ENCODE data around the gene KIAA1671. TPM values are rescaled to one million over a fixed set of nuclear protein-coding genes. Genes with fewer than 3 reads are reported as not detected.

Gene KIAA1671
- total and polyA plus RNA-seq, 2 of the 13 experiments (the other 11 are each of a cell fraction or from before 2014, with no cell fraction given) = 13.5 to 13.6 TPM

DNA sequence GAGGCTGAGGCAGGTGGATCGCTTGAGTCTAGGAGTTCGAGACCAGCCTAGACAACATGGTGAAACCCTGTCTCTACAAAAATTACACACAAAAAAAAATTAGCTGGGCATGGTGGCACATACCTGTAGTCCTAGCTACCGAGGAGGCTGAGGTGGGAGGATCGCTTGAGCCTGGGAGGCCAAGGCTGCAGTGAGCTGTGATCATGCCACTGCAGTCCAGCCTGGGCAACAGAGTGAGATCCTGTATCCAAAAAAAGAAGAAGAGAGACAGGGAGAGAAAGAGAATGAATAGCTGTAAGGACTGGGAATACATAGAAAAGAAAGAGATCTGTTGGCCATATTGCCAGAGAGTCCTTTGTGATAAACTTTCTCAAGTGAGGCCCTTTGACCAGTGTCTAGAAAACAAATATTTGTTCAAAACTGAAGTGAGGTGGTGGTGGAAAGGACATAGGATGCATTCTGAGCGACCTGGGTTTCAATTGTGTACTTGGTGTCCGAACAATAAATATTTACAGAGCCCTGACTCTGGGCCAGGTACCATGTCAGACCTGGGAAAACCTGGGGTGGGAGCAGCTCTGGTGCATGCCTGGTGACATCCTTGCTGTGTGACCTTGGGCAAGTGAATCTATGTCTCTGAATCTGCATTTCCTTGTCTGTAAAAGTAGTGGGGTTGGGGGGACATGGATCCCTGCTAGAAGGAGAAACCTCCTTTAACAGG, 157.5 kb downstream of the KIAA1671 start (continued):
- TF ChIP-seq, protein P1, sequence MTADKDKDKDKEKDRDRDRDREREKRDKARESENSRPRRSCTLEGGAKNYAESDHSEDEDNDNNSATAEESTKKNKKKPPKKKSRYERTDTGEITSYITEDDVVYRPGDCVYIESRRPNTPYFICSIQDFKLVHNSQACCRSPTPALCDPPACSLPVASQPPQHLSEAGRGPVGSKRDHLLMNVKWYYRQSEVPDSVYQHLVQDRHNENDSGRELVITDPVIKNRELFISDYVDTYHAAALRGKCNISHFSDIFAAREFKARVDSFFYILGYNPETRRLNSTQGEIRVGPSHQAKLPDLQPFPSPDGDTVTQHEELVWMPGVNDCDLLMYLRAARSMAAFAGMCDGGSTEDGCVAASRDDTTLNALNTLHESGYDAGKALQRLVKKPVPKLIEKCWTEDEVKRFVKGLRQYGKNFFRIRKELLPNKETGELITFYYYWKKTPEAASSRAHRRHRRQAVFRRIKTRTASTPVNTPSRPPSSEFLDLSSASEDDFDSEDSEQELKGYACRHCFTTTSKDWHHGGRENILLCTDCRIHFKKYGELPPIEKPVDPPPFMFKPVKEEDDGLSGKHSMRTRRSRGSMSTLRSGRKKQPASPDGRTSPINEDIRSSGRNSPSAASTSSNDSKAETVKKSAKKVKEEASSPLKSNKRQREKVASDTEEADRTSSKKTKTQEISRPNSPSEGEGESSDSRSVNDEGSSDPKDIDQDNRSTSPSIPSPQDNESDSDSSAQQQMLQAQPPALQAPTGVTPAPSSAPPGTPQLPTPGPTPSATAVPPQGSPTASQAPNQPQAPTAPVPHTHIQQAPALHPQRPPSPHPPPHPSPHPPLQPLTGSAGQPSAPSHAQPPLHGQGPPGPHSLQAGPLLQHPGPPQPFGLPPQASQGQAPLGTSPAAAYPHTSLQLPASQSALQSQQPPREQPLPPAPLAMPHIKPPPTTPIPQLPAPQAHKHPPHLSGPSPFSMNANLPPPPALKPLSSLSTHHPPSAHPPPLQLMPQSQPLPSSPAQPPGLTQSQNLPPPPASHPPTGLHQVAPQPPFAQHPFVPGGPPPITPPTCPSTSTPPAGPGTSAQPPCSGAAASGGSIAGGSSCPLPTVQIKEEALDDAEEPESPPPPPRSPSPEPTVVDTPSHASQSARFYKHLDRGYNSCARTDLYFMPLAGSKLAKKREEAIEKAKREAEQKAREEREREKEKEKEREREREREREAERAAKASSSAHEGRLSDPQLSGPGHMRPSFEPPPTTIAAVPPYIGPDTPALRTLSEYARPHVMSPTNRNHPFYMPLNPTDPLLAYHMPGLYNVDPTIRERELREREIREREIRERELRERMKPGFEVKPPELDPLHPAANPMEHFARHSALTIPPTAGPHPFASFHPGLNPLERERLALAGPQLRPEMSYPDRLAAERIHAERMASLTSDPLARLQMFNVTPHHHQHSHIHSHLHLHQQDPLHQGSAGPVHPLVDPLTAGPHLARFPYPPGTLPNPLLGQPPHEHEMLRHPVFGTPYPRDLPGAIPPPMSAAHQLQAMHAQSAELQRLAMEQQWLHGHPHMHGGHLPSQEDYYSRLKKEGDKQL (CRISPR knock-in tag; IDR thresholded peaks at IDR 0.05; ENCODE audit: low read depth) = peak; percentile 83; the same call in 1 of the 2 replicates
- peak; percentile 40; the same call in 1 of the 2 replicates for TF ChIP-seq MYC (CRISPR knock-in tag; IDR thresholded peaks at IDR 0.05; ENCODE audit: borderline replicate concordance)
- 0 out of 2 replicates have a peak, but pooled peaks have one; percentile 8 for TF ChIP-seq ZC3H13 (CRISPR knock-in tag; IDR thresholded peaks at IDR 0.05)
- TF ChIP-seq MTF1 (CRISPR knock-in tag; IDR thresholded peaks at IDR 0.05) = no peak
- peak; percentile 40; the same call in 1 of the 2 replicates for TF ChIP-seq ZNF232 (CRISPR knock-in tag; IDR thresholded peaks at IDR 0.05; ENCODE audit: borderline replicate concordance)
- 0 out of 2 replicates have a peak, but pooled peaks have one; percentile 3 for TF ChIP-seq BORCS8-MEF2B (CRISPR knock-in tag; IDR thresholded peaks at IDR 0.05)
- peak; percentile 28 for TF ChIP-seq SAP130 (CRISPR knock-in tag; IDR thresholded peaks at IDR 0.05; ENCODE audit: low read depth)
- TF ChIP-seq, protein P2, sequence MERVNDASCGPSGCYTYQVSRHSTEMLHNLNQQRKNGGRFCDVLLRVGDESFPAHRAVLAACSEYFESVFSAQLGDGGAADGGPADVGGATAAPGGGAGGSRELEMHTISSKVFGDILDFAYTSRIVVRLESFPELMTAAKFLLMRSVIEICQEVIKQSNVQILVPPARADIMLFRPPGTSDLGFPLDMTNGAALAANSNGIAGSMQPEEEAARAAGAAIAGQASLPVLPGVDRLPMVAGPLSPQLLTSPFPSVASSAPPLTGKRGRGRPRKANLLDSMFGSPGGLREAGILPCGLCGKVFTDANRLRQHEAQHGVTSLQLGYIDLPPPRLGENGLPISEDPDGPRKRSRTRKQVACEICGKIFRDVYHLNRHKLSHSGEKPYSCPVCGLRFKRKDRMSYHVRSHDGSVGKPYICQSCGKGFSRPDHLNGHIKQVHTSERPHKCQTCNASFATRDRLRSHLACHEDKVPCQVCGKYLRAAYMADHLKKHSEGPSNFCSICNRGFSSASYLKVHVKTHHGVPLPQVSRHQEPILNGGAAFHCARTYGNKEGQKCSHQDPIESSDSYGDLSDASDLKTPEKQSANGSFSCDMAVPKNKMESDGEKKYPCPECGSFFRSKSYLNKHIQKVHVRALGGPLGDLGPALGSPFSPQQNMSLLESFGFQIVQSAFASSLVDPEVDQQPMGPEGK (CRISPR knock-in tag; IDR thresholded peaks at IDR 0.05) = peak; percentile 18; the same call in 1 of the 2 replicates
- no peak for TF ChIP-seq RBFOX2 (IDR thresholded peaks at IDR 0.05; ENCODE audit: low read depth, low read length)
- peak; percentile 70 for TF ChIP-seq FOXP1 (IDR thresholded peaks at IDR 0.05)
- peak; percentile 91 for TF ChIP-seq FOXP1 (CRISPR knock-in tag; IDR thresholded peaks at IDR 0.05)
- no peak for TF ChIP-seq JUND (CRISPR knock-in tag; IDR thresholded peaks at IDR 0.05)
- peak; percentile 67; the same call in 1 of the 2 replicates for TF ChIP-seq NR2F2 (IDR thresholded peaks at IDR 0.05; ENCODE audit: borderline replicate concordance, low read depth)
- no peak for TF ChIP-seq TOPORS (CRISPR knock-in tag; IDR thresholded peaks at IDR 0.05)
- peak; percentile 61; the same call in 1 of the 2 replicates for TF ChIP-seq ZFP90 (CRISPR knock-in tag; IDR thresholded peaks at IDR 0.05; ENCODE audit: borderline replicate concordance)
- peak; percentile 10; the same call in 1 of the 2 replicates for TF ChIP-seq NFKBIZ (CRISPR knock-in tag; IDR thresholded peaks at IDR 0.05)
- no peak for TF ChIP-seq ARHGAP35 (CRISPR knock-in tag; IDR thresholded peaks at IDR 0.05; ENCODE audit: borderline replicate concordance)
- TF ChIP-seq, protein P3, sequence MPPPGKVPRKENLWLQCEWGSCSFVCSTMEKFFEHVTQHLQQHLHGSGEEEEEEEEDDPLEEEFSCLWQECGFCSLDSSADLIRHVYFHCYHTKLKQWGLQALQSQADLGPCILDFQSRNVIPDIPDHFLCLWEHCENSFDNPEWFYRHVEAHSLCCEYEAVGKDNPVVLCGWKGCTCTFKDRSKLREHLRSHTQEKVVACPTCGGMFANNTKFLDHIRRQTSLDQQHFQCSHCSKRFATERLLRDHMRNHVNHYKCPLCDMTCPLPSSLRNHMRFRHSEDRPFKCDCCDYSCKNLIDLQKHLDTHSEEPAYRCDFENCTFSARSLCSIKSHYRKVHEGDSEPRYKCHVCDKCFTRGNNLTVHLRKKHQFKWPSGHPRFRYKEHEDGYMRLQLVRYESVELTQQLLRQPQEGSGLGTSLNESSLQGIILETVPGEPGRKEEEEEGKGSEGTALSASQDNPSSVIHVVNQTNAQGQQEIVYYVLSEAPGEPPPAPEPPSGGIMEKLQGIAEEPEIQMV (CRISPR knock-in tag; IDR thresholded peaks at IDR 0.05; ENCODE audit: low read depth) = no peak
- 0 out of 2 replicates have a peak, but pooled peaks have one; percentile 21 for TF ChIP-seq ZNF747 (CRISPR knock-in tag; IDR thresholded peaks at IDR 0.05; ENCODE audit: borderline replicate concordance)
- peak; percentile 22; the same call in 1 of the 2 replicates for TF ChIP-seq ETV5 (CRISPR knock-in tag; IDR thresholded peaks at IDR 0.05; ENCODE audit: borderline replicate concordance)
- TF ChIP-seq ERF (CRISPR knock-in tag; IDR thresholded peaks at IDR 0.05) = 0 out of 2 replicates have a peak, but pooled peaks have one; percentile 24
